GM12873 (cell line): ENCODE measurements around the gene ITGA11.

Experiments used
- CTCF ChIP-seq: IDR thresholded peaks from 2 replicates; pipeline ENCODE4 v1.5.1; 2012; ENCODE audit warnings: low read depth, mild to moderate bottlenecking, moderate library complexity, low read length, control low read depth; ENCODE audit not compliant: insufficient read depth; ENCODE audit errors: missing control alignments

ITGA11 gene

GRCh38 chr15:68389936-68390817 is 41.8 kb downstream of the ITGA11 start:
- TF ChIP-seq CTCF = no peak

GRCh38 chr15:68389041-68389930 is 42.7 kb downstream of the ITGA11 start:
- no peak for TF ChIP-seq CTCF

GRCh38 chr15:68387381-68388143 is 44.4 kb downstream of the ITGA11 start:
- no peak for TF ChIP-seq CTCF

- no peak for TF ChIP-seq CTCF
Observed at GRCh38 chr15:68386587-68387288, 45.2 kb downstream of the ITGA11 start.

- TF ChIP-seq CTCF = no peak
Observed at GRCh38 chr15:68385671-68386586, 46.0 kb downstream of the ITGA11 start.

GRCh38 chr15:68385240-68385561 is 46.8 kb downstream of the ITGA11 start:
- no peak for TF ChIP-seq CTCF
